Activated T-cell treated with anti-CD3 and anti-CD28 coated beads for 1 hour (primary cell): ENCODE measurements around the gene MFSD1.
"Not testable (repeated sequence)": the region's sequence is repeated elsewhere in the genome, so short reads cannot be mapped to it uniquely, and the experiment has no call there.

Experiments used
- DNase-seq: peaks from one replicate; pipeline ENCODE4 v3.0.0-alpha.2; 2020; ENCODE audit warnings: low read depth

Gene MFSD1

DNA sequence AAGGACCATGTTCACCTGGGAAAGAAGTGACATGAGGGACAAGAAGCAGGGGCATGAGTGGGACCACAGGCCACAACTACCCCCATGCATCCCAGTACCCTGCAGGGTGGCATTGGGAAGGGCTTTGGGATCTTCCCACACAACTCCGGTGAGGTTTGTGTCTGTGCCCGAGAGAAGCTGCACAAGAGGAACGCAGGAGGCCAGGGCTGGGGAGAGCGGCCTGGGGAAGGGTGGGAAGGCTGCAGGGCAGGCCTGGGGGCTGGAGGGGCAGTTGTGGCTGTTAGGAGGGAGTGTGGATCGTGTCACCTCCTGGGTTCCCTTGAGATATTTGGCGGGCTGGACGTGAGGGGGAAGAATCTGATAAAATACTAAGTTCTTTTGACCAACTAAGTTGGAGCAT lies 25.3 kb upstream of the MFSD1 start:
- no peak for DNase-seq

DNA sequence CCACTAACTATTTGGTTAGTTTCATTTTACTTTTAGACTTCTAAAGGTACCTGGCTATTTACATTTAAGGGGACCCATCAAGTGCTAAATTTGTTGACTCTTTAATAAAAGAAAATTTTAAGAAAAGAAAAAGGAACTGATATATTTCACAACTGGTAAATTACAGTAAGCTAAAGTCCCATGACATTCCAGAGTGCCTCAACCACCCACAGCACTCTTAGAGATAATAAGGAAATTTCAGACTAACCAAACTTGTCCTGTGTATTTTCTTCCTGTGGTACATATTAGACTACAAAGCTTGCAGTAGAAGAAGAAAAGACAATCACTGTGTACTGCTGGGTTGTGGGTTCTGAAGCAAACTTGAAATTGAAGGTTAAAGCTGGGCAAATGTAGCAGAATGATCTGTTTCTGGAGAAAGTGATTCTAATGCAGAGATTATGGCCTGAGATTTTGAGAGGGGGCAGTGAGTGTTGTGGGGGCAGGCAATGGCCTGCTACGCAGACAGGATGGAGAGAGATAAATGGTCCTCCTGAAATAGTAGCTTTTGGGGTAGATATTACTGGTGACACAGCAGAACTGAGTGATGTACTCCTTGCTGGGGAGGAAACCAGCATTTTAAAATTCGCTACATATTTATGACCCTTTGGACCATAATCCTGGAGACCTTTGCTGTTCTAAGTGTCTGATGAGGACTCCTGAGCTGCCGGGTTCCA lies 24.5 kb upstream of the MFSD1 start:
- DNase-seq: no peak

DNA sequence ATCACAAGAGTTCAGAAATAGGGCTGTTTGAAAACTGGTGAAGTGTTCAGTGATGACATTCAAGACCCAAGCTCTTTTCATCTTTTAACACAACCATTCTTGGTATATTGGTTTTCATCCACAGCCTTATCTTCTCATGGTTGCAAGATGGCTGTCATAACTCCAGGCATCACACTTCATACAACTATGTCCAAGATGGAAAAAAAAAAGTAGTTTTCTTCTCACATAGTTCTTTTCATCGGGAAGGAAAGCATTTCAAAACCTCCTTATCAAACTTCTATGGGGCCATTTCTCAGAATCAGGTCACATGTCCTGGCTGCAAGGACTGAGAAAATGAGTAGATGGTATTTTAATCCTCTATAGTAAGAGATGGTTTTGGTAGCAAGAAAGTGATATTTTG lies 21.1 kb upstream of the MFSD1 start:
- DNase-seq: no peak

DNA sequence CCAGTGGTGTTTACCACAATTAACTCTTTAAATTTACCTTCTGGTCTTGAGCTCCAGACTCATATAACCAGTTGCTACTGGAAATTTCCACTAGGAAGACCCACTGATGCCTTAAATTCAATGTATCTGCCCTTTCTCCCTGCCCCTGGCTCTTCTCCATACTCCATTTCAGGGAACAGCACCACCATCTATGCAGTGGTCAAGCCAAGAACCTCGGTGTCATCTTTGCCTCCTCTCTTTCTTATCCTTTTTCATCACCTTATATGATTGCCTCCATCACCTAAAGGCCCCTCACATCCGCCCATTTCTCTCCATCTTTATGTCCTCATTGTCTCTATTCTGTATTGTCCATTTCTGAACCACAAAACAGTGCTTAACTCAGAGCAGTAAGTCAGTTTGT lies 20.7 kb upstream of the MFSD1 start:
- no peak for DNase-seq

DNA sequence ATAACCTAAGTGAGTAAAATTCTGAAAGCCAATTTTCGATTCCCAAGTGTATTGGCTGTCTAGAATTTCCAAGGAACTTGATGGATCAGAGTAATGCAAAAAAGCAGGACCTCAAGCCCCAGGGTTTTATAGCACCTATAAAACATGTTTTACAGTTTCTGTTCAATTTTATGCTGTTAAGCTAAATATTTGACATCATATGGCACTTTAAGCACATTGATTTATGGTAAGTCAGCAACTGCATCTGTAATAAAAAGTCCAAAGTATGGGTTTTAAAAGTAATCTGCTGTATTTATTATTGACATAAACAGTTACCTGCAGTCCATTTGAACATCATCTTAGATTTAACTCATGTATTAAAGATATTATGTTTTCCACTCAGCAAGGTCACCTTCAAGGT lies 20.0 kb upstream of the MFSD1 start:
- no peak for DNase-seq

DNA sequence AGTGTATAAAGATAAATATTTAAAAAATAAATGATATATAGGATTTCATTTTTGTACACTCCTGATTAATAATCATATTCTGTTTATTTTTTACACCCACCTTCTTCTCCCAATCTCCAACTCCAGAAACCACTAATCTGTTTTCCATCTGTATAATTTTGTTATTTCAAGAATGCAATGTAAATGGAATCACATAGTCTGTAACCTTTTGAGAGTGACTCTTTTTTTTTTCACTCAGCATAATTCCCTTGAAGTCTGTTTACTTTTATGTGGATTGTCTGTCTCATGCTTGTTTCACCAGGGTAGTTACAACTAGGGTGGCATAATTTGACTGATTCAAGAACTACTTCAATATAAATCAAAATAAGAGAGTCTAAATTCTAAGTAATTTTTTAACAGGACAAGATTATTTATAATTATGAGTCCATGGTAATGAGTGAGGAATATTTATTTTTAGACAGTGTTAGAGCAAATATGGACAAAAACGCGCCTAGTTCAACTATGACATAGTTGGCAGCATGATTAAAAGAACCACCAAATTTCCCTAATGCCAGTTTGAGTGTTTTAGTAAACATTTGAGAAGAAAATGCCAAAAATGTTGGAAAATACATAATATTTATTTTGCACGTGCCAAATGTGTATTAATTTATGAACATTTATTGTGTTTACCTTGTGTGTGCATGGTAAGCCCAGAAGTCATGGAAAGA lies 19.4 kb upstream of the MFSD1 start:
- DNase-seq: no peak

DNA sequence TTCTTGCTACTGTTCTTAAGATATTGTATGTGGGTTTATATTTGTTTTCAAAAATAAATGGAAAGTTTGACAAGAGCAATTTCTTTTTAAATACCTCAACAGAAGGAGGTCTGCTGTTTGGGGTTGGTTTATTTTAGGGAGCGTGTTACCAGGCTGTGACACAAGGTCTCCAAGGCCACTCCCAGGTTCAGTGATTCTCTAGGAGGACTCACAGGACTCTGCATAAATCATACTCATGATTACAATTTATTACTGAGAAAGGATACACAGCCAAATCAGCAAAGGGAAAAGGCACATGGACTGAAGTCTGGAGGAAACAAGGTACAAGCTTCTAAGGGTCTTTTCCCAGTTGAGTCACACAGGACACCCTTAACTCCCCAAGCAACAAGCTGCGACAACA lies 18.8 kb upstream of the MFSD1 start:
- DNase-seq: no peak

DNA sequence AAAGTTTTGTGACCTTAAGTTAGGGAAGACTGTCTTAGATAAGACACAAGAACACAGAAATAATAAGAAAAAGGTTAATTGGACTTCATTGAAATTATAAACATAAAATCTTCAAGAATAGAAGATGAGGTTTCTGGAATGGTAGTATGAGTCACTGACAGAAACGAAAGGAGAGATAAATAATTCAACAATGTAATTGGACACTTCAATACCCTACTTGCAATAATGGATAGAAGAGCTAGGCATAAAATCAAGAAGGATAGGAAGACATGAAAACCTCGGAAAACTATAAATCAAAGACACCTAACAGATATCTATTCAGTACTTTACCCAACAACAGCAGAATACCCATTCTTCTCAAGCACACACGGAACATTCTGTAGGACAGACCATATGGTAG lies 15.9 kb upstream of the MFSD1 start:
- no peak for DNase-seq

DNA sequence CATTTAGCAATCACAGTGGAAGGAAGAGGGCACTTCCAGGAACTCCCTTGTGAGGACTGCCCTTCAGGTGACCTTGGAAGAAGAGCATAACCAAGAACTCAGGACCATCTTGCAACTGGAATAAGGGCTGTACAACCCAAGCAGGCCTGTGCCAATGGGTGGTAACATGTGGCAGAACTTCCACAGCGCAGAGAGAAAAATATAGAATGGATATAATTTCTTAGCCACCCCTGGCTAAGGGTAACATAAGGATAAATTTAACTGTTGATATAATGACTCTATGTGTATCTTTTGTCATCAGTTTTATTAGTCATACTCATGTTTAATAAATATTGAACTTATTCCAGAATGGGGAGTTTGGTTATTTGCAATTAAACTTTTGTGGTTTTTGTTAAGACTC lies 13.4 kb upstream of the MFSD1 start:
- DNase-seq: no peak

DNA sequence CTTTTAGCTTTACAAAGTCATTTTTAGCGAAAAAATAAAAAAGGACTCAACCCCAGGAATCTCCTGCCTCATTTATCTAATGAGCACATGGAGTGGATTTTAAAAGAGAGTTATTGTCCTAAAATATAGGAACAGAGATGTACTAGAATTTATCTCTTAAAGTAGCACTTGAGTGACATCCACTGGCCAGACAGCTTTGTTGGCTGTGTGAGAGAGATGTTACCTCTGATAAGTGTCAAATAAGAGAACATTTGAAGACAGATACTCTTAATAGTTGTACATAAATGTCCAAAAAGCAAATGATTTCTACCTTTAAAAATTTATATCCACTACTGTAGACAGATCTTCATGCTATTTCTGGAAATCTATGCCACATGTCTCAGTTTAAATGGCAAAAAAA lies 12.3 kb upstream of the MFSD1 start:
- DNase-seq: no peak

DNA sequence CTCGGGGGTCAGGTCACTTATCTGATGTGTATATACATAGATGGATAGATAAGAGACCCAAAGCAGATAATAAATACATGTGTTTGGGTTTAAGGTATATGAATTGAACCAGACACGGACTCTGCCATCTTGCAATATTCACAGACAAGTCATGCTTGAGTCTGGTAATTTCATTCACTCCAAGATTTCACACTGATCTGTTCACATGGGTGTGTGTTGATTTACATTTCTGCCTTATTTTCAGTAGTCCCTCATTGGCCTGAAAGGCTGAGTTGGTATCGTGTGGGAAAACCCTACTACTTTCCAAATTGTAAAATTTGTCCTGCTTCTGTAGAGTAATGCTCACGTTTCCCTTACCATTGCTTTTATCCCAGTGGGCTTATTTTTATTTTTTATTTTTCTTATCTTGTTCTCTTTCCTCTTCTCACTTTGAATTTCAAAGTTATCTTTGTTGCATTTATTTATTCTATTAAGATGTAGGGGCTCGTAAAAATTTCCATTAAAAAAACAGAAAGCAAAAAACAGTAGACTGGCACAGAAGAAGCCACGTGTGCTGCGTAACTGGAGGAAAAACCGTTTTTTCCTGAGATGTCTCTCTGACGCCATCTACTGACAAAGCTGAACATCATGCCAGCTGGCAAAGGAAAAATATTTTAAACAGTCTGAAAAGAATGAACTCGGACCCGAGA lies 10.8 kb upstream of the MFSD1 start:
- DNase-seq: no peak

DNA sequence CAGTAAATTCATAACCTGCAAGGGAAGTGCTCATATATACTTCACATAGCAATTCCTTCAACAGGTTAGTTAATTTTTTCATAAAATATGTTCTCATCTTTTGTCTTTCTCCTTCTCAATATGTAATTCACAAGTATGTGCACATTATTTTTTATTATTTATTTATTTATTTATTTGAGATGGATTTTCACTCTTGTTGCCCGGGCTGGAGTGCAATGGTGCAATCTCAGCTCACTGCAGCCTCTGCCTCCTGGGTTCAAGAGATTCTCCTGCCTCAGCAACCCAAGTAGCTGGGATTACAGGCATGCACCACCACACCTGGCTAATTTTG lies 10.3 kb upstream of the MFSD1 start:
- not testable (repeated sequence) for DNase-seq

DNA sequence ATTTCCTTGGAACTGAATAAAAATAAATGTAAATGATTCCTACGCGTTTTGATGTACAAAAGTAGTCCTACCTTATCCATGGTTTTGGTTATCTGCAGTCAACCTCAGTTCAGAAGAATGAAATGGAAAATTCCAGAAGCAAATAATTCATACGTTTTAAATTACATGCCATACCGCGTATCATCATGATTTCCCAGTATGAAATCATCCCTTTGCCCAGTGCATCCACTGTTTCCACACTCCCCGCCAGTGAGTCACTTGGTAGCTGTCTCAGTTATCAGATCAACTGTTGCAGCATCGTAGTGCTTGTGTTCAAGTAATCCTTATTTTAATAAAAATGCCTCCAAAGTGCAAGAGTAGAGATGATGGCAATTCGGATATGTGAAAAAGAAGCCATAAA lies 9.1 kb upstream of the MFSD1 start:
- no peak for DNase-seq

DNA sequence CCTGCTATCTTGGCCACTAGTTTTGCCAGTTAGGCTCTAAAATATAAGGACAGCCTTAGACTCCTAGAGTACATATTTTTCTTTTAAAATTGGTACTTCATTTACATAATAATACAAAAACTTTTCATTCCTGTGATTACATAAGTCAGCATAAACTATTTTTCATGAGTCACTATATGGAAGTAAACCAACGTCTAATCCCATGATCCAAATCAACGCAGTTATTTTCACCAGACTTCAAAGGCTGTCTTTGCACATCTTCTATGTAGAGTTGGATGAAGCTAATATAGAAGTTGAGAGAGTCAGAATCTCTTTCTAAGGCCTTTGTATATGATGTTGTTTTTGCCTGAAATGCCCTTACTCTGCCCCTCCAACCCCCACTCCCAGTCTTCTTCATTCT lies 7.6 kb upstream of the MFSD1 start:
- no peak for DNase-seq

DNA sequence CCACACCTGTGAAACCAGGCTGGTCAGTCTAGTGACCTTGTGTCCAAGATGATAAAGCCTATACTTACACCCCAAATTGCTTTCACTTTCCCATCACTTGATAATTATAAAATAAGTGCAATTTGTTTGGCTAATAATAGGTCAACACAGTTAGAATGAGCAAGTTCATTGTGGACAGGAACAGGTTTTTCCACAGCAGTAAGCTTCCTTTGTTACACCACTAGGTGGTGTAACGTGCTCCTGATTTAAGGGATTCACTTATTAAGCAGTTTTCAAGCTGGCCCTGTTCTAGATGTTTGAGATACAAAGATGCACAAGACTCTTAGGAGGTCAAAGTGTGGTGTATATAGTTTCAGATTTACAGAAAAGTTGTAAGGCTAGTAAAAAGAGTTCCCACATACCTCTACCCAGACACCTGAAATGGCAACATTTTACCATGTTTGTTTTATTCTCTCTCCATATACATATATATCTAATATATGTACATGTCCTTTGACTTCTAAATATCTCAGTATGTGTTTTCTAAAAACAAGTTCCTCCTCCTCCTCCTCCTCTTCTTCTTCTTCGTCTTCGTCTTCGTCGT lies 6.8 kb upstream of the MFSD1 start:
- no peak for DNase-seq

DNA sequence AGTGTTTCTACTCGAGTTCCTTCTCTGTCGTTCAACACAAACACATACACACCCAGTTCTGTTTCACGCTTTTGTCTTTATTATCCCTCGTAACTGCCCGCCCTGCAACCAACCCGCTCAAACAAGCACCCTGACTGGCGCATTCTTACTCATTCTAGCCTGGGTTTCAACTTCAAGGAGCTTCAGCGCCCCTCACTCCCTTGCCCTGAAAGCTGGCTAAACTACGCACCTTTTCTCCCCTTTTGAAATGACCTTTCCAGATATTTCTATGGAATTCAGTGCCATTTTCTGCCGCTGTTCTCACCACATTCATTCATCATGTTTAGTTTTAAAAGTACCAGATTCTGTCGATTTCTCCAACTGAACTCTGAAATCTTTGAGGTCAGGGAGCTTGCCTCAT lies 653 bp upstream of the MFSD1 start:
- DNase-seq: no peak

DNA sequence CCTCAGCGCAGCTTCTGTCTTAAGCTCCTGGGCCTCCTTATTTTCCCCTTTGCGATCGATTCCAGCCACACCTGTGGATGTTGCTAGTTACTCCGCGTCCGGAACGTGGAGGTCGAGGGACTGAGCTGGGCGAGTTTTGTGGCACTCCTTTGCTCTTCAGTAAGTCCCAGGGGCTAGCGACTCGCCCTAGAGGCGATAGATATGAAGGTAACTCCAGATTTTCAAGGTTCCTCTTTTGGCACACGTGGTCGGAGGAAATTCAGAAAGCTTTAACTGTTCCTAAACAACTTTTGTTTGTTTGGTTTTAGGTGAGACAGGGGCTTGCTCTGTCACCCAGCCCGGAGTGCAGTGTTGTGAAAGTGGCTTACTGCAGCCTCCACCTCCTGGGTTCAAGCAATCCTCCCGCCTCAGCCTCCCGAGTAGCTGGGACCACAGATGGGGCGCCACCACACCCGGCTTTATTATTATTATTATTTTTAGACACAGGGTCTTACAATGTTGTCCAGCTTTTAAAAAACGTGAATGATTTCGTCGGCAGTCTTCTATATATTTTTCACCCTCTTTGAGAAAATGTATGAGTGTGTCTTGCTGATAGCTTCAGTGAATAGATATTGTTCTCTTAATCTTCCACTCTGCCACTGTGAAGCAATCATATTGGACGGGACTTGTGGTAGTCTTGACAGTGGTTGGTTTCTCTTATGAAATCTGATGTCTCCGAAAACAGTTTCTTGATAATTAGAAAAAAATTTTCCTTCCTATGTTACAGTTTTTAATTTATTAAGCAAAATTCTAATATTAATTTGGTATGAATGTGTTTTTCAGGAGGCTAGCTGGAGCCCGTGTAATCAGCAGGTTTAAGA lies 785 bp downstream of the MFSD1 start:
- DNase-seq: peak; percentile 3

DNA sequence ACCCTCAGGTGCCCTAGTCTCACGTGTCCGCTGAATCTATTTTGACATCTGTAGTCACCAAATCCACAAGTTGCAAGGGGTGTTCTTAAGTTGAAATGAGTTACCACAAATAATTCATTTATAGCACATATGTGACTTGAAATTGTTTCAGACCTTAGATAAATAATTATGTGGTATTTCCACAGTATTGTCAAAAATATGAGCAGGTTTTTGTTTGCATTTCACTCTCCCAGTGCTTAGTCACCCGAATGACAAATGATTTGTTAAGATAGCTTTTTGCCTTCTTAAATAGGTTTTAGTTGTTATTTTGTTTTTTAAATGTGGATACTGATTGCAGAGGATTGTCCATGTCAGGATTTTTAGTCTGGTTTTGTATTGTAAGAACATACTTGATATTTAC lies 2.6 kb downstream of the MFSD1 start:
- no peak for DNase-seq

DNA sequence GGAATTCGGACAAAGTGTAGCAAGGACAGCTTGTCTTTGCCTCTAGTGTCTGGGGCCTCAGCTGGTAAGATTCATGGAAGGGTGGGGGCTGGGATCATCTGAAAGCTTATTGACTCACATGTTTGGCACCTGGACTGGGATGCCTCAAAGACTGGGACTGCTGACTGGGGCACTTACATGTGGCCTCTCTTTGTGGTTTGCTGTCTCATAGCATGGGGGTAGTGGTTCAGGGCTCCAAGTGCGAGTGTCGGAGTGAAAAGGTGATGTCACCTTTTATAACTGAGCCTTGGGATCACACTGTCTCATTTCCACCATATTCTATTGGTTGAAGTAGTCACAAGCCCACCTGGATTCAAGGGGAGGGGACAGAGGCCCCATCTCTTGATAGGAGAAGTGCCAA lies 6.8 kb downstream of the MFSD1 start:
- no peak for DNase-seq

DNA sequence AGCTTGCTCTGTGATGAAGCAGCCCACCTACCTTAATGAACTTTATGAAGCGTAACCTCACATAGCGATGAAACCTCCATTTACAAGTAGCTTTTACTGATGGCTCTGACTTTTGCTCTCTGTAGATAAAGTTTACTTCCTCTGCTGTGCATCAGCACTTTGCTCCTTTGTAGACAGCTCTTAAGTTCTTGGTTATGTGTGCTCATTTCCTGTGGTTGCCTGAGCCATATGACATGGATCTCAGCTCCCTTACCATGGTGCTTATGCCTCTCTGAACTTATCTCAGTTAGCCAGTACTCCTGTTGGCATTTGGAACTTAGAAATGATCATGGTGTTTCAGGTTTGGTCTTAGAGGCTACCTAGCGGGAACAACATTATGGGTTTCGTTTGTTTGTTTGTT lies 7.8 kb downstream of the MFSD1 start:
- no peak for DNase-seq

DNA sequence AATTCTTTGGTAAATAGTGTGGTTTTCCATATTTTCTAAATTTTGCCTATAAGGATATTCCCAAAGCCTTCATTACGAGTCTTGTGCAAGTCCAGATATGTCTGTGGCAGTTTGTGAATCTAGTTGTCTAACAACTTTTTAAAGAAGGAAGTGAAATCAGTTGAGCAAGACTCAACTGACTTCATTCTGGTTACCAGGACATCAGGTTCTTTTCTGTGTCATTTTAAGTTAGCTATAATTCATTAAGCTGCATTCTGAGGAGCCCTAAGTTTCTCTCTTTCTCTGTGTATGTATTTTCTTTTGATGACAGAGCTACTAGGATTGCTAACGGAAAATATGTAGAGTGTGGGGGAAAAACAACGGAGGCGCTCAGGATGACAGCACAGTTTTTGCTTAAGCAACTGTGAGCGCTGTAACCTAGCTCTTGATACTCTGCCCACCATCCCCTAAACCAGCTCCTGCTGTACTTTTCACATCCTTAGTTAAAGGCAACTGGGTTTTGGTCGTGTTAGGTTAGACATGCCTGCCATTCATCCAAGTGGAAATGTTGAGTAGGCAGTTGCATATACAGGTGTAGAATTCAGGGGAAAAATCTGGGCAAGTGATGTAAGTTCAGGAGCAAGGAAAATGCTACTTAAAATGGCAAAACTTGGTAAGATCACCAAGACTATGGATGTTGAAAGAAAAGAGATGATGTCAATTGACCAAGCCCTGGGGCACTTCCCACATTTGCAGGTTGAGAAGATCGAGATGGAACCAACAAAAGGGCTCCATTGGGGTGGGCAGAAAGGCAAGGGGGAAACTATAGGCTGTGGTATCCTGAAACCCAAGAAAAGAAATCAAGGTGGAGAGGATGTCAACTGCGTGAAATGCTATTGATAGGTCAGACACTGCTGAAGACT lies 9.2 kb downstream of the MFSD1 start:
- no peak for DNase-seq
